Activated naive CD8-positive, alpha-beta T cell treated with anti-CD3 and anti-CD28 coated beads for 36 hours (primary cell): ENCODE measurements around the gene SAG. TPM values are rescaled to one million over a fixed set of nuclear protein-coding genes. Genes with fewer than 3 reads are reported as not detected.
A peak's percentile ranks its signal among the peaks of the same experiment; 100 is the strongest.

ENCODE experiments used
- DNase-seq: peaks from one replicate; pipeline ENCODE4 v3.0.0; 2021
- H3K27ac Mint-ChIP-seq: one replicate; pipeline ENCODE4 v1.8.0; 2022; ENCODE audit warnings: mild to moderate bottlenecking, moderate library complexity, mixed read lengths
- H3K27me3 Mint-ChIP-seq: one replicate; pipeline ENCODE4 v1.8.0; 2022; ENCODE audit warnings: mild to moderate bottlenecking, mixed read lengths
- H3K36me3 Mint-ChIP-seq: one replicate; pipeline ENCODE4 v1.8.0; 2021; ENCODE audit warnings: mild to moderate bottlenecking, mixed read lengths
- H3K4me1 Mint-ChIP-seq: one replicate; pipeline ENCODE4 v1.8.0; 2021; ENCODE audit warnings: mixed read lengths
- H3K4me3 Mint-ChIP-seq: one replicate; pipeline ENCODE4 v1.8.0; 2022; ENCODE audit warnings: mild to moderate bottlenecking, moderate library complexity, mixed read lengths
- H3K9me3 Mint-ChIP-seq: one replicate; pipeline ENCODE4 v1.8.0; 2022; ENCODE audit warnings: mixed read lengths
- total RNA-seq, 2 experiments: library from RNA; stranded (reverse); gene quantifications; one replicate each; pipeline ENCODE4 v1.2.3, GENCODE V29; 2021

Gene SAG
- total RNA-seq, 2 experiments from 2014 or later, result 0.31 TPM; not detected in 1

DNA sequence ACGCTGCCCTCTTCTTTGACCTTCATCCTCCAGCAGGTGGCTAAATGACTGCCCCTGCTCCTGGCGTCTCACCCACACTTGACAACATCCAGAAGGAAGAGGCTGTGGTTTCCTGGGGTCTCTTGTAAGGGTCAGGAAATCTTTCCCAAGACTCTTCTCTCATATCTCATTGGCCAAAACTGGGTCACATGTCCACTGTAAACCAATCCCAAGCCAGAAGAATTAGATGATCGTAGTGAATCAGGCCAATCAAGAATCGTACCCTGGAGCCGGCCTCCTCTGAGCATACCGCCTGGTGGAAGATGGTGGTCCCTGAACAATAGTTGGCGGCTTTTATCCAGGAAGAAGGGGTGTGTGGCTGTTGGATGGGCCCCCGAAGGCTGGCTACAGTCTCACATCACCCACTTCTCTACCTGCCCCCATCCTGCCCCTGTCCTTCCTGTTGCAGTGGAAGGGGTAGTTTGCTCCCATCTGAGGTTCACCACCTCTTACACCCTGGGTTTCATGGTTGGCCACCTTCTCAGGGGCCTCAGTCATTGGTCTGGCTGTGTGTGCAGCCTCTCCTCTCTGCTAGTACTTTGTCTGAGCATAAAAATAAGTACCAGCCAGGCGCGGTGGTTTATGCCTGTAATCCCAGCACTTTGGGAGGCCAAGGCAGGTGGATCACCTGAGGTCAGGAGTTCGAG, 3.8 kb downstream of the SAG start:
- DNase-seq, result no peak
- Mint-ChIP-seq H3K4me1 (peaks cover 2% of the 10 kb centered on the region), H3K27ac (no peak overlapping the region), H3K36me3 (no peaks in the 10 kb centered on the region), H3K27me3 (no peaks in the 10 kb centered on the region), H3K9me3 (no peaks in the 10 kb centered on the region), H3K4me3 (no peak overlapping the region)

DNA sequence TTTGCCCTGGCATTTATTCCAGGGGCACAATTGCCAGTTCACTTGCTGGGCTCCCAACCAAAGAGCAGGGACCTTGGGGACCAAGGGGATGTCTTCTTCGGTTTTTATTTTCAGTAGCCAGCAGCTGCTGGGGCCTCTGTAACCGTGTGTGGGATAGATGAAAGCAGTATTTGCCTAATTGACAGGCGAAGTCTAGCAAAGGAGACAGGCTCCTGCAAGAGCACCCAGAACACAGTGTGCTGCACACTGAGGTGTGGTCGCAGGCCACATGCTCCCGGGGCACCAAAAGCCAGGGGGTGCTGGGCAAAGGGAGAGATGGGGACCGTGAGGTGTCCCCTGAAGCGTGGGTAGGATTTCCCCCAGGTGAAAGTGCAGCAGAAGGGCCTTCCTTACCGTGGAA, 5.3 kb downstream of the SAG start:
- Mint-ChIP-seq H3K9me3 (no peaks in the 10 kb centered on the region), H3K36me3 (no peaks in the 10 kb centered on the region), H3K27ac (no peak overlapping the region), H3K27me3 (no peaks in the 10 kb centered on the region), H3K4me3 (no peak overlapping the region), H3K4me1 (peaks cover 2% of the 10 kb centered on the region)
- no peak for DNase-seq

DNA sequence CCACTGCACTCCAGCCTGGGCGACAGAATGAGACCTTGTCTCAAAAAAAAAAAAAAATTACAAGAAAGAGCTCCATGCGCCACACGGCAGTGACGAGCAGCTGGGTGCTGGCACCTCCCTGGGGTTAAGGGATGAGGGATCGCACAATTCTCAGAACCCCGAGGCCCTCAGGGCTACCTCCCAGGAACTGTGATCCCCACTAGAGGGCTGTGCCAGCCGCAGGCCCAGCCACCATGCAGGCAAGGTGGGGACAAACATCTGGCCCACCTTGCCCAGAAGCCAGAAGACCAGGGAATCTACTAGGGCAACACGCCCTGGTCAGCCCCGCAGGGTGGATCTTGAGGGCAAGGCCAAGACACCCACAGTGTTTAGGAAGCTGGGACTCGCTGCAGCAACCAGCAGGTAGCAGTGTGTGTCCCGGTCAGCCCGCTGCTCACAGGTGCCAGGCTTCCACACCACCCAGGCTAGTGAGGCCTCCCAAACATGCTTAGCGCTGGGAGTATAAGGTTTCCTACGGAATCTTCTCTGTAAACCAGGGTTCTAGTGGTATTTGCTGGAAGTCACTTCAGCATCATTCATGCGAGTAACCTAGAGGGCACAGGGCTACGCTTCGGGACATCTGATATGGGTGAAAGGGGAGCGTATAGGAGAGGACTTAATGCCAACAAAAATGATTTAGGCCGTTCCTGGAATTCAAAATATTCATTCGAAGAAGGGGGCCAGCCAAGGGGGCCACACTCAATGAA, 6.7 kb downstream of the SAG start:
- Mint-ChIP-seq H3K4me1 (peaks cover 2% of the 10 kb centered on the region), H3K27me3 (no peaks in the 10 kb centered on the region), H3K27ac (no peak overlapping the region), H3K36me3 (no peaks in the 10 kb centered on the region), H3K4me3 (no peak overlapping the region), H3K9me3 (no peaks in the 10 kb centered on the region)
- DNase-seq, result no peak

DNA sequence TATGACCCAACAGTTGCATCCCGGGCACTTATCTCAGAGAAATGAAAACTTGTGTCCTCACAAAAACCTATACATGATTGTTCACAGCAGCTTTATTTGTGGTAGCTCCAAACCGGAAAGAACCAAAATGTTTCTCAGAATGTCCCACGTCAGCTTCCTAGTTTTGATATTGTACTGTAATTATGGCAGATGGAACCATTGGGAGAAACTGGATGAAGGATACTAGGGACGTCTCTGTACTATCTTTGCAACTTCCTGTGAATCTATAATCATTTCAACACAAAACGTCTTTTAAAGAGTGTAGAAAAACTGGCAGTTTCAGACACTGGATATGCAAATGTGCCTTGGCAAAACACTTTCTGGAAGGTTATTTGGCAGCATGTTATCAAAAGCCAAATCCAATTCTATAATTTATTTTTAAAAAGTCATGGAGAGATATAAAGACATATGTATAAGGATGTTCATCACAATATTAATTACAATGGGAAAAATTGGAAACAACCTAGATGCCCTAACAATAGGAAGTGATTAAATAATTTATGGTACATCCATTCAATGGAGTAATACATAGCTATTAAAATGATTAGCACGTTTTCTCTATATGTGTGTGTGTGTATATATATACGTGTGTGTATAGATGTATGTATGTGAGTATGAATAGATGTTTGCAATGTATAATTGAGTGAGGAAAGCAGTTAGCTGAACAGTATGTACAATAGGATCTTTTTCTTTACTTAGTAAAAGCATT, 9.8 kb downstream of the SAG start:
- H3K4me1 Mint-ChIP-seq, result peaks cover 2% of the 10 kb centered on the region
- no peaks in the 10 kb centered on the region for H3K36me3 Mint-ChIP-seq
- H3K27me3 Mint-ChIP-seq, result no peaks in the 10 kb centered on the region
- H3K4me3 Mint-ChIP-seq, result no peak overlapping the region
- no peak for DNase-seq
- no peak overlapping the region for H3K27ac Mint-ChIP-seq
- no peaks in the 10 kb centered on the region for H3K9me3 Mint-ChIP-seq

DNA sequence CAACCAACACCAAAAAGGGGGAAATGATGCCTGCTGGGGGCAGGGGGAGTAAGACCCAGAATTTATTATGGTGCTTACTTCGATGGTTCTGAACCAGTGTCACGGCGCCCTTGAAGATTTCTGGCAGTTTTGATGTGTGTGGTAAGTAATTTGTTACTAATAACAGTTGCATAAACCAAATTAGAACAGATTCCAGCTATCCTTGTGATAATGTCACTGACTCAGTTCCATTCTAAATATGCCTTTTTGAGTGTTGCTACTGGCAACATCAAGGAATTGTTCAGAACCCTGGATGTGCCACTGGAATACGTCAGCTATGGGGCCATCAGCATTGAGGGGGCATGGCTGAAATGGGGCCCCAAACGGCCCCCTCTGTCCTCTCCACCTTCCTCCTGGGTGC, 11.6 kb downstream of the SAG start:
- Mint-ChIP-seq H3K9me3 (no peaks in the 10 kb centered on the region), H3K27ac (no peak overlapping the region), H3K4me3 (no peak overlapping the region), H3K27me3 (no peaks in the 10 kb centered on the region), H3K4me1 (peaks cover 4% of the 10 kb centered on the region), H3K36me3 (no peaks in the 10 kb centered on the region)
- DNase-seq, result no peak

DNA sequence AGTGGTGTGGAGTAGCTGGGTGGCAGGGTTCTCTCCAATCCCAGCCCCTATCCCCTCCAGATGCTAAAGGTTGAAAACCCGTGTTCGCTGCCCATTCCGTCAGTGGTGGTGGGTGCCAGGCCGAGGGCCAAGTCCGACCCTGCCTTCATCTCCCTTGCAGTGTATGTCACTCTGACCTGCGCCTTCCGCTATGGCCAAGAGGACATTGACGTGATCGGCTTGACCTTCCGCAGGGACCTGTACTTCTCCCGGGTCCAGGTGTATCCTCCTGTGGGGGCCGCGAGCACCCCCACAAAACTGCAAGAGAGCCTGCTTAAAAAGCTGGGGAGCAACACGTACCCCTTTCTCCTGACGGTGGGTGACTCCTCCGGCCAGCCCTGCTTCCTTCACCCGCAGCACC, 12.9 kb downstream of the SAG start:
- no peaks in the 10 kb centered on the region for H3K27me3 Mint-ChIP-seq
- DNase-seq, result no peak
- H3K9me3 Mint-ChIP-seq, result no peaks in the 10 kb centered on the region
- H3K4me3 Mint-ChIP-seq, result no peak overlapping the region
- no peak overlapping the region for H3K27ac Mint-ChIP-seq
- H3K4me1 Mint-ChIP-seq, result peaks cover 4% of the 10 kb centered on the region
- no peaks in the 10 kb centered on the region for H3K36me3 Mint-ChIP-seq

DNA sequence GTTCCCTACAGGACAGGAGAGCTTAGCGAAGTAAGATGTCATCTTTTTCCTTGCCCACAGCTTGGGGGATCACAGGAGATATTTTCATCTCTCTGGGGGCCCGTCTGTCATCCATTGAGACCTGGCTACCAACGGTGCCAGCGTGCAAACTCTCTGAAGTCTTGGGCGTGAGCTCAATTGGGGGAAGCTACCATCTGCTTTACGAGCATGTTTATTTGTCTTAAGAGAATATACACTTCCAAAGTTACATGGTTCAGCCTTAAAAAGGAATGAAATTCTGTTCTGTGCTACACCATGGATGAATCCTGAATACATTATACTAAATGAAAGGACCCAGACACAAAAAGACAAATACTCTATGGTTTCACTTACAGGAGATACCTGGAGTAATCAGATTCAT, 13.6 kb downstream of the SAG start:
- DNase-seq, result no peak
- no peaks in the 10 kb centered on the region for H3K9me3 Mint-ChIP-seq
- H3K4me3 Mint-ChIP-seq, result no peak overlapping the region
- H3K27me3 Mint-ChIP-seq, result no peaks in the 10 kb centered on the region
- peaks cover 4% of the 10 kb centered on the region for H3K4me1 Mint-ChIP-seq
- no peak overlapping the region for H3K27ac Mint-ChIP-seq
- H3K36me3 Mint-ChIP-seq, result no peaks in the 10 kb centered on the region

DNA sequence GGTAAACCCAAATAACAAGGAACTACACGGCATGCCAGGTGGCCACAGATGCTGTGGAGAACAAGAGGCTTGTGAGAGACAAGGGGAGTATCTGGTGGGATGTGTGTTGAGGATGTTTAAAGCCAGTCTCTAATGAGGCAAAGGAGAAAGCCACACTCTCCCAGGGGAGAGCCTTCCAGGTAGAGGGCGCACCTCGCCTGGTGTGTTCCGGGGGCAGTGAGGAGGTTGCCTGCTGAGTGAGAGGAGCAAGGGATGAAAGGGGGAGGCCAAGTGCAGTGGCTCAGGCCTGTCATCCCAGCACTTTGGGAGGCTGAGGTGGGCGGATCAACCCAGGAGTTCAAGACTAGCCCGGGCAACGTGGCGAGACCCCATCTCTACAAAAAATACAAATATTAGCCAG, 16.2 kb downstream of the SAG start:
- H3K4me3 Mint-ChIP-seq, result no peak overlapping the region
- peaks cover 3% of the 10 kb centered on the region for H3K4me1 Mint-ChIP-seq
- no peak for DNase-seq
- H3K27ac Mint-ChIP-seq, result no peak overlapping the region
- H3K9me3 Mint-ChIP-seq, result no peaks in the 10 kb centered on the region
- no peaks in the 10 kb centered on the region for H3K27me3 Mint-ChIP-seq
- no peaks in the 10 kb centered on the region for H3K36me3 Mint-ChIP-seq

DNA sequence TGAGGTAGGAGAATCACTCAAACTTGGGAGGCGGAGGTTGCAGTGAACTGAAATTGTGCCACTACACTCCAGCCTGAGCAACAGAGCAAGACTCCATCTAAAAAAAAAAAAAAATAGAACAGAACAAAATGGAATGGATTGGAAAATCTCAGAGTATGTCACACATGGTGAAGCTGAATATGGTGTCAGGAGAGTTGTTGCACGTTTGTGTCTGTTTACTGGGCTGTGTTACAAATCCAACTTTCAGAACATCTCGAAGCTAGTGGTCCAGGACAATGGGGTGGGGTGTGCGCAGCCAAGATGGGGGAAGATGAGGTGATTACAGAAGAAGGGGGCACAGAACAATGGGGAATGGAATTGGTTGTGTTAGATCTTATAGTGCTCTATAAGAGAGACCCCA, 17.6 kb downstream of the SAG start:
- Mint-ChIP-seq H3K9me3 (no peaks in the 10 kb centered on the region), H3K4me1 (peaks cover 6% of the 10 kb centered on the region), H3K36me3 (no peaks in the 10 kb centered on the region), H3K27me3 (no peaks in the 10 kb centered on the region), H3K4me3 (no peak overlapping the region), H3K27ac (no peak overlapping the region)
- DNase-seq, result no peak

DNA sequence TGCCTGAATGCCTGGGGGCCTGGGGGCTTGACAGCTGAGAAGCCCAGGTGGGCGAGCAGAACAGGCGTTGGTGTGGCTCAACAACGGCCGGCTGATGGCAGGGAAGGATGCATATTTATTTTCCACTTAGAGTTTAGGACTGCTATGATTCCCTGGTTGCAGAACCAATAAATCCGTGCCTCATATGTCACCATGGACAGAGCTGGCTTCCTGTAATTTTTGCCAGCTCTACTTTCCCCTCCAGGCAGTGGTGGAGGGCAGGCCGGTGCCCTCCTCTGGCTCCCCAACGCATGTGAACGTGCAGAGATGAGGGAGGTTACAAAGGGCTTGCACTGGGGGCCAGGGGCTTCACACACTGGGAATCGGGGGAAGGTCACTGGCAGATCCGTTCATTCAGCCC, 18.2 kb downstream of the SAG start:
- Mint-ChIP-seq H3K9me3 (peaks cover 2% of the 10 kb centered on the region), H3K36me3 (no peaks in the 10 kb centered on the region), H3K4me3 (no peak overlapping the region), H3K4me1 (peaks cover 6% of the 10 kb centered on the region), H3K27ac (no peak overlapping the region), H3K27me3 (no peaks in the 10 kb centered on the region)
- DNase-seq, result no peak

DNA sequence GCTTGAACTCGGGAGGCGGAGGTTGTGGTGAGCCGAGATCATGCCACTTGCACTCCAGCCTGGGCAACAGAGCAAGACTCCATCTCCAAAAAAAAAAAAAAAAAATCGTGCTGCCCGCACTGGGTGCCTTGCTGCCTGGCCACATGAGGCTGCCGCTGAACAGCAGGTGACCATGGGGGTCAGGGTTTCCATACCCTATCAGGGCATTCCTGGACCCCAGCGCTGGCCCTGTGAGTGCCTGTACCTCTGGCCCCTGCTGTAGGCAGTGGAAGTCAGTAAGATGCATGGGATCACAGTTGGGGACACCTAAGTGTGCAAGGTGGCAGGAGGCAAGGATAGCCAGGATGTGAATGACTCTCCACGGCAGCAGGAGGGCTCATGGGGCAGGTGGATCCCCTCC, 18.9 kb downstream of the SAG start:
- no peak overlapping the region for H3K4me3 Mint-ChIP-seq
- peaks cover 13% of the 10 kb centered on the region for H3K4me1 Mint-ChIP-seq
- H3K27me3 Mint-ChIP-seq, result no peaks in the 10 kb centered on the region
- H3K9me3 Mint-ChIP-seq, result peaks cover 6% of the 10 kb centered on the region
- H3K27ac Mint-ChIP-seq, result no peak overlapping the region
- no peak for DNase-seq
- H3K36me3 Mint-ChIP-seq, result peaks cover 5% of the 10 kb centered on the region

DNA sequence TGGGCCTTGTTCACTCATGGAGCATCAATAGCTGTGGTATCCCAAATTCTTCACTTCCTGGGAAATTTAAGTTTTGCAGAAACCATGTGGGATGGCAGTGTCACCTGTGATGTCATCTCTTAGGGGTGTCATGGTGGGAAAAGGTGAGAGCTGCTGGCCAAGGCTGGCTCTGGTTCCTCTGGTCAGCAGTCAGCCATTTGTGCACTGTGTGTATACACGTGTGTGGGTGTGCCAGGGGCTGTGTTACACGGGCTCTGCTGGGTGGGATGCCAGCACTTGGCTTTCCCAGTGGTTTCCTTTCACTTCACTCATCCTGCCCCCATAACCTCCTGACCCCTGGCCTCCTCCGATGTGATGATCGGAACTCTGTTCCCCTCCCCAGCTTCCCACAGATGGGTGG, 21.3 kb downstream of the SAG start:
- Mint-ChIP-seq H3K27ac (no peak overlapping the region), H3K4me3 (no peak overlapping the region), H3K9me3 (peaks cover 9% of the 10 kb centered on the region), H3K4me1 (peaks cover 17% of the 10 kb centered on the region), H3K27me3 (no peaks in the 10 kb centered on the region), H3K36me3 (peaks cover 5% of the 10 kb centered on the region)
- DNase-seq, result no peak

DNA sequence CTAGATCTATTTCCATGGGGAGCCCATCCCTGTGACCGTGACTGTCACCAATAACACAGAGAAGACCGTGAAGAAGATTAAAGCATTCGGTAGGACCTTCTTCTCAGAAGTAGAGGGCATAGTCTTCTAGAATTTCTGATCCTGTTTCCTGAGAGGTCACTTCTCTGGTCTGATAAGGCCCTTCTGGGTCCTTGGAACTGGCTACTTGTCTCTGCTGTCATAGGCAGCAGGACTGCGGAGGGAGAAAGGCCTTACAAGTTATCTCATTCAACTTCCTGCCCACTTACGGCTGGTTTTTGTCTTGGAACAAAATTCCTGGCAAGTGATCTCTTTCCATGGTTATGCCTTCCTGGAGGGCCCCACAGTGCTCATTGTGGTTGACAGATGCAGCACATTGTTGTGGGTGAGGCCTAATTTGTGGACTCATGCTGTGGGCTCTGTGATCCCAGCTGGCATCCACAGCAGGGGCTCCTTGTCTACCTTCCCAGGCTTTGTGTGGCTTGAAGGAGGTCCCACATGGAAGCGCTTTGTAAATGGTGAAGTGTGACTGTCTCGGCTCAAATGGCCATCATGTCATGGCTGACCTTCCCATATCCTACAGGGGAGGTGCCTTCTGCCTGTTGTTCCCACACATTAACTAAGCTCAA, 22.0 kb downstream of the SAG start:
- Mint-ChIP-seq H3K9me3 (peaks cover 9% of the 10 kb centered on the region), H3K4me1 (peaks cover 18% of the 10 kb centered on the region), H3K36me3 (peaks cover 5% of the 10 kb centered on the region), H3K27me3 (no peaks in the 10 kb centered on the region), H3K27ac (no peak overlapping the region), H3K4me3 (no peak overlapping the region)
- no peak for DNase-seq

DNA sequence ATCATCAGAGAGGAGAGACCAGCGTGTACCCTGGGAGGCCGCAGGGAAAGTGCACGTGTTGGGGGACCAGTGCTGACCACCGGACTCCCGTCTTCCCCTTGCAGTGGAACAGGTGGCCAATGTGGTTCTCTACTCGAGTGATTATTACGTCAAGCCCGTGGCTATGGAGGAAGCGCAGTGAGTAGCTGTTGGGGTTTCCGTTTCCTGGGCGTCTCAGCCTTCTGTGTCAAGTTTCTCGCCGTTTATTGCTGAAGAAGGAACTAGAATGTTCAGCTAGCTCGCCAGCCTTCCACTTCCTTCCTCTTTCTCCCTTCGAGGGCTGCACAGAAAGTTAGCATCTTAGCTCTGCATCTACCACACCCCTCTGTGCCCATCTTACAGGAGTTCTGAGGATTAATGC, 23.9 kb downstream of the SAG start:
- Mint-ChIP-seq H3K36me3 (peaks cover 5% of the 10 kb centered on the region), H3K4me1 (peaks cover 26% of the 10 kb centered on the region), H3K27ac (peak overlapping the region; percentile 94), H3K4me3 (peak overlapping the region; percentile 44), H3K9me3 (peaks cover 9% of the 10 kb centered on the region), H3K27me3 (no peaks in the 10 kb centered on the region)
- peak; percentile 49 for DNase-seq

DNA sequence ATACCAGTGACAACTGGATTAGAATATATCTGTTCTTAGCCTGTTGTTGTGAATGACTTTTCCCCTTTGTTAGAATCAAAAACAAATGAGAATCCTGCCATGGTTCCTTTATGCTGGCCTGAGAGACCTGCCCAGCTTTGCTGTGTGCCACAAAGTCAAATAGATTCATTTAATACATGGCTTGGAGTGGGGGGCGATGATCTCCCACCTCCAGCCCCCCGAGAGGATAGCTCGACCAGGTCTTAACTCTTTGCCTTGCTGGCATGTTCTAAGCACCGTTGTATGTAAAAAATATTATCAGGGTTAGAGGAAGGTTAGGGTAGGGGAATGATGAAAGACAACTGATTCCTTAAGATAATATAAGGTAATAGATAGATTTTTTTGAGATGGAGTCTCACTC, 24.5 kb downstream of the SAG start:
- no peaks in the 10 kb centered on the region for H3K27me3 Mint-ChIP-seq
- DNase-seq, result no peak
- peaks cover 9% of the 10 kb centered on the region for H3K9me3 Mint-ChIP-seq
- peak overlapping the region; percentile 94 for H3K27ac Mint-ChIP-seq
- H3K36me3 Mint-ChIP-seq, result peaks cover 5% of the 10 kb centered on the region
- H3K4me3 Mint-ChIP-seq, result no peak overlapping the region
- peaks cover 26% of the 10 kb centered on the region for H3K4me1 Mint-ChIP-seq
